GM21825 (cell line): ENCODE data around the gene LIPA.
A peak's percentile ranks its signal among the peaks of the same experiment; 100 is the strongest.
"Not testable (repeated sequence)": the region's sequence is repeated elsewhere in the genome, so short reads cannot be mapped to it uniquely, and the experiment has no call there.

Experiments used
- ATAC-seq: cut with Tn5 transposase; IDR thresholded peaks from one replicate; pipeline ENCODE4 v1.9.1; 2021; ENCODE audit warnings: mild to moderate bottlenecking, moderate library complexity; ENCODE audit not compliant: unreplicated experiment

The LIPA gene

DNA sequence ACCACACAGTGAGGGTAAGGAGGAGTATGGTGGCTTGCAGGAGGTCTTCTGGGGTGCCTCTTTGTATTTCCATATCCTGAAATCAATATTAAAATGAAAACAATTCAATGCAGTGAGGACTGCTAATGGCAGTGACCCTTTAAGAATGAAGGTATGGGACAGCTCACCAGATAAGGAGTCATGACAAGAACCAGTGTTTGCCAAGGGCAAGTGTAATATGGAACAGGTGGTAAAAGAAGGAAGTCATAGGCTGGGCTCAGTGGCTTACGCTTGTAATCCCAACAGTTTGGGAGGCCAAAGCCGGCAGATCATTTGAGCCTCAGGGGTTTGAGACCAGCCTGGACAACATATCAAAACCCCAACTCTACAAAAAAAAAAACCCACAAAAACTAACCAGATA lies 20.0 kb upstream of the LIPA start:
- ATAC-seq, result no peak

DNA sequence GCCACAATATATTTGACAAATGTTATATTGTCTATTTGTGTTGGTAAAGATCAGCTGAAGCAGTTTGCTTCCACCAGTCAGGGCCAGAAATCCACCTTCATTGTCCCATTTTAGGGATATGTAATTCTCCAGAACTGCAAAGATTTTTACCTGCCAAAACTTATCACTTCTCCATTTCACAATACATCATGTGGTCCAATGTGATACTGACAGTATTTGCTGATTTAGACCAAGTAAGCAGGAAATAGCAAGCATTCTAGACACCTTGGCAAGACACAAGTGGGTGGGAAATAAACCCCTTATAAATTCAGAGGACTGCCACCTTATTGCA lies 18.5 kb upstream of the LIPA start:
- no peak for ATAC-seq

DNA sequence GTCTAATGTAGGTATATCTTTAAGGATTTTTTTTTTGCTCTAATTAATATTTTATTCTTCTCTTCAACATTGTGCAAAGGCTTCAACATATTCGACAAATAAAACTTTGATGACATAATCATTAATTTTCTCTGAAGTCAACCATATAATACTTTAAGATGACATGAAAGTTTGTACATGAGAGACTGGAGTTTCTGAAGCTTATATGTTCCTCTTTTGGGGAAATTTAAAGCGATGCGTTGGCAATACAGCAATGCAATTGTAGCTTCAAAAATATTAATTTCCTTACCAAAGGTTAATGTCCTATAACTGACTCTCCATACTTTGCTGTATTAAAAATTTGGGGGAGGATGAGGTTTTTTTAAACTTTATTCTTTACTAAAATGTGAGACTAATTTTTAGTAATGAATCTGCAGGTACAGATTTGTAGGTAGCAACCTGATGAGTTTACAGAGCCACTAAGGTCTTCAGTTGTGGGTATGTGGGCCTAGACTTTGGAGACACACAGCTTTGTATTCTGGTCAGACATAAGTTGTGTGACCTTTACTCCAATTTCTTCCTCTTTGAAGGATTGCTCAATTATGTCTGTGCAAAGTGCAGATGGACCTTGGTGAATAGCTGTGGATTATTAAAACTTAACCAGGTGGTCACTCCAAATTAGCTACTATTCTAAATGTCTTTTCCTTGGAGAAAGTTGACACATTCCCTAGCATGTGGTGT lies 18.0 kb upstream of the LIPA start:
- ATAC-seq, result no peak

DNA sequence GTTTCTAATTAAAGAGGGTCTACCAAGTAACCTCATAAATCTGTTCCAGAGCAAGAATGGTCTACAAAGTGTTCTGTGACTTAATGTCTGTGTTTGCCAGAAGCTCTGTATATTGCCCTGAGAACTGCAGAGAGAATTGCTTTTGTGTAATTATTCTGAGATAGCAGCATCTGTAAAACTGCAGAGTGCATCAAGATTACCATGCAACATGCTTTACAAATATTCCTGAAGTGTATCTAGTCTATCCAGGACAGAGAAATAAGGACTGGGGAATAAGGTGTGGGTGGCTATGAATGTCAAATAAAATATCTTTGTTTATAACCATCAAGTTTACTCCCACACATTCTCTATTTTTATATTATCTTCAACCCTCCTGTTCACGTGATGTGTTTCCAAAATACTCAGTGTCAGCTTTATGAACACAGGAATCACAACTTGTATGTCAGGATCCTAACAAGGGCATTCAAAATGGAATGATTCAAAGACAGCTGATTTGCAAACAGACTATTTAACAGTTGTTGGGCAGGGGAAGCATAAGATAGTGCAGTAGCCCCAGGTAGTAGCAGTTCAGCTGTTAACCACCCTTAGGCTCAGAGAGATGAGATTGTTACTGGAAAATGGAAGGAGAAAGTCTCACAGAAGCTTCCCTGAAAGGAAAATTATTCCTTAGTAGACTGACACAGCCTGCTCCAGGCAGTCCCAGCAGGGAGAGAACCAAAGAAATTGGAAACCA lies 15.3 kb upstream of the LIPA start:
- ATAC-seq, result no peak

DNA sequence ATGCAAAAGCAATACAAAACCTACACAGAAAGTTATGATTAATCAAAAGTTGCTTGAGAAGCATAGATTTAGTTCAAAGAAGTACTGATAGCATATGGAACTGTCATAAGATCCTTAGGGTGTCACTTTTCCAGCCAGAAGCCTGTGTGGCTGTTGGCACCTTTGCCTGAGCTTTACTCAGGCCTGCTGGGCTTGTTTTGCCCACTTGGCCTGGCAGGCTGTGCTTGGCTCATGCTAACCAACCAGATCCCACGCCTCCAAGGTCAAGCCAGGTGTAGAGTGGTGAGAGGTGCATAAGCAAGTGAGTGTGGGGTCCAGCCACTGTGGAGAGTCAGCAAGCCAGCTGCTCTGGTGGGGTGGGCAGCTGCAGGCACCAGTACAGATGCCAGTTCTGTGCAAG lies 12.0 kb upstream of the LIPA start:
- no peak for ATAC-seq

DNA sequence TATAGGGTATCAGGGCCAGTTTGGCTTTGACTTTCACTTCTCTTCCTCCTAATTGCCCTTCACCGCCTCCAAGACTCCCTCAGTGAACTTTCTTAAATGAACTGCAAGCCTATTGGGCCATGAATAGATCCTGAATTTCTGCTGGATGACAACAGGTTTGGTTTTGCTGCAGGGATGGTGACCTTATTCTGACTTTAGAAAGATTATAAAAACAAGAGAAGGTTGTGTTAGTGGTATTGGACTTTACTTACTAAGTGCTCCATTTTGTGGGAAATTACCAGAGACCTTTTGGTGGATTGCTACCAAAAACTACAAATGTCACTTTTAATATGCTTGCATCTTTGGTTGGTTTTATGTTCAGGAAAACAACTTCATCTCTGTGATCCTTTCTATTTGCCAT lies 11.5 kb upstream of the LIPA start:
- no peak for ATAC-seq

DNA sequence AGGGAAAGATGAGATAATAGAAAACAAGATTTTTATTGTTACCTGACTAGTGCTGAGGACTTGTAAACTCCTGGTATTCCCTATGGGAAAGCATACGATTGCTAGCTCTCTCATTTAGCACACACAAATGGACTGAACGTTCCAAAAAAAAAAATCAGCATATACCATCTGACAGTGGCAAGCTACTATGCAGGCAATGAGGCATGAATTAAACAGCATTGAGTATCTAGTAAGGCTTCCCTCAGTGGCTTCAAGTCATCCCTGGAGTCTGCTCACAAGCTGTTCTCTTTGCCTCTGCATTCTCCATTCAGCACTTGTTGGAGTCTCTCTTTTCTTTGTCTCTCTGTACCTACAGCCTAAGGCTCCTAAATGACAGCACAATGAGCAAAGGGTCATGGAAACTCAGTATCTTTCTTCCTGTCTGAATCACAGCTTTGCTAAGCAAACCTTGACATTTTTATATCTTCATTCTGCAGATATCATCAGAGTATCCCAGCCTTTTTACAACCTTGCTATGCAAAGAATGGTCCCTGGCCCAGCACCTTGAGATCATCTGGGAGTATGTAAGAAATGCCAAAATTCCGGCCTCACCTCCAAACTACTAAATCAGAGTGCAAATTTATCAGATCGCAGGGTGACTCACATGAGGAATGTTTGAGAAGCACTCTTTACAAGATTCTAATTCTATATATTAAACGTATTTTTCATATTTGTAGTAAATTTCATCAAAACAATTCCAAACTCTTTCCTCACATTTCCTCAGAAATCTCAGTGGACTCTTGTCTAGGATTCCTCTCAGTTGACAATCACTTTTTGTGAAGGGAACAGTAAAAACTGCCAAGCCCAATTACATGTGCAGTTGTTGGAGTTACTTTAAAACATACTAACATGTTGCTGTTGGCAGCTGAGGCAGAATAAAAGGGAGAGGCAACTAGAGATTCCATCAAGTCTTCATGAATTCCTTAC lies 10.8 kb upstream of the LIPA start:
- no peak for ATAC-seq

DNA sequence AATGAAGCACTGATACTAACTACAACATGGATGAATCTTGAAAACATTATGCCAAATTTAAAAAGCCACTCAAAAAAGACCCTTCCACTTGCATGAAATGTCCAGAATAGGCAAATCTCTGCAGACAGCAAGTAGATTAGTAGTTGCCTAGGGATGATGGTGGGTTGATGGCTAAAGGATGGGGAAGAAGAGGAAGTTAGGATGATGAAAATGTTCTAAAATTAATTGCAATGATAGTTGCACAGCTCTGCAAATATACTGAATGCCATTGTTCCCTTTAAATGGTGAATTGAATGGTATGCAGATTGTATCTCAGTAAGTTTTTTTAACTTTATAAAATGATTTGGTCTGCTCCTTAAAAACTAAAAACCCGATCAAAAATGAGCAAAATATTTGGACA lies 7.3 kb upstream of the LIPA start:
- ATAC-seq, result no peak

DNA sequence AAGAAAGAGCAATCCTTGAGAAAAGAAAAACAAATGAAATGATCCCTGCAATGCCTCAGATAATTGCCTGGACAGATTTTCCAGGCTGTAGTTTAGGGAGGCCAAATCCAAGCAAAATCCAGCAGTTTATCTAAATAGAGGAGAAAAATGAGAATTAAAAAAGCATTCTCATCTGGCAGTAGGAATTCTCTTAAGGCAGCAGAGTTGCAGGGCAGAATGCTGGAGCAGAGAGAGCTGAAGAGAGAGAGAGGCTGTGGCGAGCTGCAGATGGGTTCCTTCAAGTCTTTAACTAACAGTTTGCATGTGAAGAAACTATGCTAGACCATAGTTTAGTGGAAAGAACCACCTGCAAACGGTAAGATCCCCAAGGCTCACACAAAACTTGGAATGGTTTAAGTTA lies 6.0 kb upstream of the LIPA start:
- ATAC-seq, result no peak

DNA sequence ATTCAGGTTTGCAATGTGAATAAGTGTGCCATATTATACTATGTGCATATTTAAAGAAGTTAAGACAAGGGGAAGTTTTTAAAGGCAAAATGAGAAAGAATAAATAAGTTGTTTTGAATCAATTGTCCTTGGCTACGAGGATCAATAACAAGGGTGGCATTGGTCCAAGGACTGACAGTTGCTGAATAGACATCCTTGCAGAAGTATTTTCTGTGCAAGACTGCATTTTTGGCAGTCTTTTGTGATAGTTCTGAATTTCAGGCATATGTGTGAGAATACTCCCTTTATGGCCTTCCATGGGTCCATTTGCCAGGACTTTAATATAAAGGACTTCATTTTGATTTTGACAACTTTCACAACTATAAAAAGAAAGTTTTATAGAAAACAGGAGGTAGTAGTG lies 5.4 kb upstream of the LIPA start:
- ATAC-seq, result no peak

DNA sequence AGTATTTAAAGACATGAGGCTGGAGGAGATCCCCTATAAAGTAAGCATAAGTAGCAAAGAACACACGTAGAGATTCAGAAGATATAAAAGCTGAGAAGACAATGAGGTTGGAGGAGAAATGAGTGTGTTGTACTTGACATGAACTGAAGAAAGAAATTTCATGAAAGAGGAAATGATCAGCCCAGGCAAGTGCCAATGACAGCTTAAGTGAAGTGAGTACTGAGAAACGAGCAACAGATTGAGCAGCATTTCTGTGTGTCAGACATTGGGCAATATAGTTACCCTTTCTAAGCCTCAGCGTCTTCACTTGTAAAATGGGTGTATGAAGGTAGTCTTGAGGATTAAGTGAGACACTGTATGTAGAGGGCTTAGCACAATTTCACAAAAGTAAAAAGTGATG lies 4.8 kb upstream of the LIPA start:
- ATAC-seq, result no peak

DNA sequence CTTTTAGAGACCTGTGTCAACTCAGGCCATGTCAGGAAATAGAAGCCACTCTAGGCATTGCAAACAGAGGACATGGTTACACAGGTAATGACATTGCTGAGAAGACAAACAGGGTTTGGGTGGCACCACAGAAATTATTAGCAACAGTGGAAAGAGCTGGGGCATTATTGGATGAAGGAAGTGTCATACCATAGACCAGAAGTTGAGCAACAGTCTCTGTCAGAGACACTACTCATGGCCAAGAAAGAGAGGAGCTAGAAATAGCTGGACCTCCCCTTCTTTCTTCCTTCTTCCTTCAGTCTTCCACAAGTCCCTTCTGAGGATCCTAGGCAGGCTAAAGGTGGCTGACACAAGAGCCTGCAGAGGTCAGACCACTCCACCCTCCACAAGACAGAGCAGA lies 4.2 kb upstream of the LIPA start:
- no peak for ATAC-seq

DNA sequence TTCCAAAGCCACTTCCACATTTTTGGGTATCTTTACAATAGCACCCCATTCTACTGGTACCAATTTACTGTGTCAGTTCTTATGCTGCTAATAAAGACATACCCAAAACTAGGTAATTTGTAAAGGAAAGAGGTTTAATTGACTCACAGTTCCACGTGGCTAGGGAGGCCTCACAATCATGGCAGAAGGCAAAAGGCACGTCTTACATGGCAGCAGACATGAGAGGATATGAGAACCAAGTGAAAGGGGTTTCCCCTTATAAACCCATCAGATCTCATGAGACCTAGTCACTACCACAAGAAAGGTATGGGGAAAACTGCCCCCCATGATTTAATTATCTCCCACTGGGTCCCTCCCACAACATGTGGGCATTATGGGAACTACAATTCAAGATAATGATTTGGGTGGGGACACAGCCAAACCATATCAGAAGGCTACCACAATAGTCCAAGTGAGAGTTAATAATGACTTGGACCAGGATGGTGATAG lies 3.6 kb upstream of the LIPA start:
- ATAC-seq, result not testable (repeated sequence)

DNA sequence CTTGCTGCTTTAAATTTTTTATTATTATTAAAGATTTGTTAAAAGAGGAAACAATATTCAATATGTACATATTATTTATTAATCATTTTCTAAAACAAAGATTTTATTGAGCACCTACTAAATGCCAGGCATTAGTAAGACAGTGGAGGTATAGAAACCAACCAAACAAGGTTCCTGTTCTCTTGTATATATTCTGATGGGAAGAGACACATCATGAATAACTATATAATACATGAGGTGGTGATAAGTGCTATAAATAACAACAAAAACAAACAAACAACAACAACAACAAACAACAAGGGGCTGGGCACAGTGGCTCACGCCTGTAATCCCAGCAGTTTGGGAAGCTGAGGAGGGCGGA lies 630 bp upstream of the LIPA start:
- ATAC-seq, result no peak

DNA sequence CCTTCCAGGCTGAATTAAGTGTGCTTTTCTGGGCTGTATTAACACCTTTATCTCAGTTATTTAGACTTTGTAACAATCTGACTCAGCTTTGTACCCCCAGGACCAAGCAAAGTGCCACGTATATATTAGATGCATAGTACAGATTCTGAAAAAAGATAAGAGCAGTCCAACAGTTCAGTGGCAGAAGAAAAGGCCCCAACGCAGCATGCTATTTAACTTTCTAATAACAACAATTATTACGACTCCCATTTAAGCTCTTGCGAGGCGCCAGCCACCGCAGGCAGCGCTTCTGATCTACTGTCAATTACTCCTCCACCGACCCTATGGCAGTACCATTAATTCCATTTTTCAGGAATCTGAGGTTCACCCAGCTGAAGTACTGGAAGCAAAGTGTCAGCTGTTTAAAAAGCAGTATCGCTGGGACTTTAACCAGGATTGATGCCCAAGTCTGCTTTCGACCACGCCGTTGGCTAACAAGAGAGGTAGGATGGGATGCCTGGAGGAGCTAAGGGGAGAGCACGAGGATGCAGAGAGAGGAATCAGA lies 638 bp downstream of the LIPA start:
- peak; percentile 2 for ATAC-seq

DNA sequence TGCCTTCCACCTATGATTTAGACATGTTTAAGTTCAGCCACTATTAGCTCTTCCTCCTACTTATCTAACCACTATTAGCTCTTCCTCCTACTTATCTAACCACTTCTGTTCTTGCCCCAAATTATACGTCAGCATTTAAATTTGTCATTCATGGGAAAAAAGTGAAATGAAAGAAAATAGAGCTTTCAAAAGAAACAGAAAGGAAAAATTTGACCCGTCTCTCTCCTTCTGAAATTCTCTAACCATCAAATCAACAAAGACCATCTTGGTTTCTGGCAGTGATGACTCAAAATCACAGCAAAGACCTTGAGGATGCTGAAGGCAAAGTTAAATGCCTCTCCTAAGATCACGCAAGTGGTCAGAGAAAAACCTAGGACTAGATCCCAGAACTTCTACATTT lies 2.6 kb downstream of the LIPA start:
- ATAC-seq, result no peak

DNA sequence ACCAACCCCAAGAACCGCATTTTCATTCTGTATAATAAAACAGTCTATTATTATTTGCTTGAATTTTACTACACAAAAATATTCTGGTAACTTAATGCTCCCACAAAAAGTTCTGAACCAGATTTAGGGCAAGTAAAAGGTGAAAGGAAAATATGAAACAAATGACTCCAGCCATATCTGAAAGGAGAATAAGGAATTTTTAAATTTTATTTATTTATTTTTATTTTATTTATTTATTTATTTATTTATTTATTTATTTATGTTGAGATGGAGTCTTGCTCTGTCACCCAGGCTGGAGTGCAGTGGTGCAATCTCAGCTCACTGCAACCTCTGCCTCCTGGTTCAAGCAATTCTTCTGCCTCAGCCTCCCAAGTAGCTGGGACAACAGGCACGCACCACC lies 4.0 kb downstream of the LIPA start:
- not testable (repeated sequence) for ATAC-seq

DNA sequence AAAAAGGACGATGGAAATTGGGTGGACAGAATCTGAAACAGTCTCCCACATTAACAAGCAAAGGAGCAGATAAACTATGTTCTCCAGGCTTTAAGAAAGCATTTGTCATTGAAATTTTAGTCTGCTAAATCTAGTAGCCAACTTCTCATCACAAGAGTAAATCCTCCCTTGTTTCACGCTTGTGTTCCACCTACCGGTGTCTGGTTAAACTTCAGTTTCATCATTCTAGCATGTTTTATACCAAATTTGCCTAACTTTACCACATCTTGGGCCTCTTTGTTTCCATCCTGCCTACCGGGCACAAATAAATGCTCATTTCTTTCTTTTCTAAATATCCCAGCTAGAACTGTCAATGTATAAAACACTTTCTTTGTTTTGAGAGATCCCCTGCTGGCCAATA lies 5.8 kb downstream of the LIPA start:
- ATAC-seq, result no peak

DNA sequence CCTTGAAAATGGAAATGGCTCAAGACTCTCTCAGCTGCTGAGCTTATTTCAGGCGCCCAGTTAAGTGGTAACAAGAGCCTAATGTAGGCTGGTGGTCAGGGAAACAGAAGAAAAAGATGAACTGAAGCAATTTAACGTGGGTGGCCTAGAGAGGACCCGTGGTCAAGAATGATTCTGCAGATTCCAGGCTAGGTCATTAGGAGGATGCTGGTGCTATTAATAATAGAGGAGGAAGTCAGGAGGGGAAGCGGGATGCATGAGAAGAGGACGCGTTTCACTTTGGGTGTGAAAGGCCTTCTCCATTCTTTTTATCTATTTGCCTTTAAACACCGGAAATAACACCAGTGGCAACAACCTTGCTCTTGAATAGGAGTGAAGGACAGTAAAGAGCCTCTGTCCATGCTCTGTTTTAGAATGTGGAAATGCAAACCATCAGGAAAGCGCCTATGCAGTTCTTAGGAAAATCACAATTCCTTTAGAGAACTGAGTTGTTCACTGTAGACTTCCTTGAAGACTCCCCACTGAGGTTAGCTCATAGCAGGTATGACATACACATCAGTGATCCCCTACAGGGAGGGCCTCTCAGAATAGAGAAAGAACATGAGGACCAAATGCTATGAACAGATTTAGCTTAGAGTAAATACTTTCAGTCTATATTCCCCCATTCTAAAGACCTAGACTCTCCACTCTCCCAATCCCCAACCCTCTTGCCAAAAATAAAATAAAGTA lies 8.6 kb downstream of the LIPA start:
- no peak for ATAC-seq

DNA sequence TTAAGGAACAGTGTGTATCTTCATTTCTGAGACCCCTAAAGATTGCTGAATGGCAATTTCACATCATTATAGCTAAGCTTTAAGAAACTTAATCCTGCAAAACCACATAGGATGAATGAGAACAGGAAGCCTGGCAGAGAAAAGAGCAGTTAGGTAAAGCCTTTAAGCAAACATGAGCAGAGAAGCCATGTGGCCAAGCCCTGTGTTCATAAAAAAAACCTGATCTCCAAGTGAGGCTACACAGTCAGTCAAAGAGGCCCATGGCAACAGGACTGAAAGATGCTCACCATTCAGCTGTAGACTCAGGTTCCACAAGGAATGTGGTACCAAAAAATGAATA lies 9.3 kb downstream of the LIPA start:
- no peak for ATAC-seq
